Lung (tissue), 12 donors: Measurements from ENCODE around the gene MLLT3. TPM values are rescaled to one million over a fixed set of nuclear protein-coding genes. Genes with fewer than 3 reads are reported as not detected.

Source experiments
- ATAC-seq: fragments of 200-7000 bp; cut with Tn5 transposase; one replicate; pipeline ENCODE4 v1.9.1; 2020; ENCODE audit warnings: moderate number of reproducible peaks; ENCODE audit not compliant: insufficient read depth, low FRiP score
- DNase-seq, 3 donors: peaks; one replicate each; pipeline ENCODE4 v3.0.0-alpha.2; 2013 to 2017
- H3K27ac ChIP-seq, 2 donors: one replicate each; pipeline ENCODE4 v1.5.1; 2013; ENCODE audit warnings: mild to moderate bottlenecking in 2 of 2, moderate library complexity in 2 of 2, control low read depth in 1 of 2, inconsistent platforms in 1 of 2, low read depth in 1 of 2, low read length in 1 of 2
- H3K27me3 ChIP-seq, 3 donors: one replicate each; pipeline ENCODE4 v1.5.1; 2013; ENCODE audit warnings: low read length in 2 of 3; ENCODE audit not compliant: control insufficient read depth in 3 of 3, insufficient read depth in 3 of 3
- H3K36me3 ChIP-seq, 4 donors: one replicate each; pipeline ENCODE4 v1.5.1; 2013; ENCODE audit warnings: low read length in 4 of 4, mild to moderate bottlenecking in 1 of 4, moderate library complexity in 1 of 4; ENCODE audit not compliant: control insufficient read depth in 4 of 4, insufficient read depth in 4 of 4
- H3K4me1 ChIP-seq, 5 donors: one replicate each; pipeline ENCODE4 v1.5.1; 2013; ENCODE audit warnings: low read length in 5 of 5, mild to moderate bottlenecking in 2 of 5, moderate library complexity in 1 of 5; ENCODE audit not compliant: control insufficient read depth in 5 of 5, insufficient read depth in 5 of 5
- H3K4me3 ChIP-seq: one replicate; pipeline ENCODE4 v1.5.1; 2013; ENCODE audit warnings: mild to moderate bottlenecking, control low read depth, moderate library complexity
- H3K9ac ChIP-seq, 2 donors: one replicate each; pipeline ENCODE4 v1.5.1; 2013; ENCODE audit warnings: low read length in 2 of 2, control low read depth in 1 of 2; ENCODE audit not compliant: insufficient read depth in 1 of 2
- H3K9me3 ChIP-seq, 4 donors: one replicate each; pipeline ENCODE4 v1.5.1; 2013; ENCODE audit warnings: low read length in 3 of 4, mild to moderate bottlenecking in 1 of 4, moderate library complexity in 1 of 4; ENCODE audit not compliant: control insufficient read depth in 4 of 4, insufficient read depth in 3 of 4
- CTCF ChIP-seq: IDR thresholded peaks from 2 replicates; pipeline ENCODE4 v1.5.1; 2012; ENCODE audit warnings: mild to moderate bottlenecking; ENCODE audit errors: control extremely low read depth, extremely low read depth
- WGBS, 2 donors: extraction: QIAGEN DNeasy Blood & Tissue Kit; methylation state at CpG; one replicate each; pipeline ENCODE4 v1.1.7; 2013; 5-methylcytosine and 5-hydroxymethylcytosine counted together
- polyA plus RNA-seq, 2 donors: library from polyadenylated mRNA; stranded (reverse); fragments of 200-250 nt; gene quantifications; one replicate each; pipeline ENCODE4 v1.2.1, GENCODE V29; 2013
- total RNA-seq, 2 donors: library from RNA; depleted of rRNA in 1 of 2; stranded (reverse); fragments of >200 nt in 1 of 2; gene quantifications; one replicate each; pipeline ENCODE4 v1.2.1, GENCODE V29; 2014 to 2021
- donor health status: control.
- donor health status: control.
- donor health status: Bipolar disorder and iron deficiency.
- donor health status: healthy.
- donor health status: DM: yes; HTN: yes; CAD: no.

MLLT3 gene
- total and polyA plus RNA-seq, 4 donors = 7.1 to 43.1 (median 13.7) TPM

GRCh38 chr9:20472342-20473045 lies 149.8 kb downstream of the MLLT3 start:
- 84 to 87% methylated on average over 2 of the region's 2 CpGs for WGBS, 2 donors
- TF ChIP-seq CTCF = no peak
- no peak for ATAC-seq
- H3K27me3 ChIP-seq = no peaks in the 10 kb centered on the region
- DNase-seq = peak in 2 of 3 donors; percentile 51 to 60
- no peak overlapping the region for H3K9ac ChIP-seq
- no peaks in the 10 kb centered on the region for H3K9me3 ChIP-seq
- H3K4me3 ChIP-seq = no peak overlapping the region
- peaks cover 0 to 37% (median 2%) of the 10 kb centered on the region in 5 donors for H3K4me1 ChIP-seq
- no peaks in the 10 kb centered on the region for H3K36me3 ChIP-seq
- no peak overlapping the region for H3K27ac ChIP-seq

GRCh38 chr9:20466328-20467008 lies 155.8 kb downstream of the MLLT3 start:
- no peak for TF ChIP-seq CTCF
- H3K27me3 ChIP-seq = no peaks in the 10 kb centered on the region
- no peaks in the 10 kb centered on the region for H3K36me3 ChIP-seq
- H3K9ac ChIP-seq = no peak overlapping the region
- H3K27ac ChIP-seq = no peak overlapping the region
- WGBS, 2 donors = 92 to 93% methylated on average over 1 of the region's 1 CpG
- DNase-seq = no peak
- H3K4me3 ChIP-seq = no peak overlapping the region
- H3K9me3 ChIP-seq = no peaks in the 10 kb centered on the region
- ATAC-seq = no peak
- H3K4me1 ChIP-seq = peaks cover 0 to 11% (median 3%) of the 10 kb centered on the region in 5 donors

GRCh38 chr9:20464242-20464641 lies 158.1 kb downstream of the MLLT3 start:
- no peak for ATAC-seq
- H3K4me3 ChIP-seq = no peak overlapping the region
- no peaks in the 10 kb centered on the region for H3K9me3 ChIP-seq
- no peak overlapping the region for H3K9ac ChIP-seq
- H3K27me3 ChIP-seq = no peaks in the 10 kb centered on the region
- WGBS, 2 donors = 83 to 87% methylated on average over 4 of the region's 4 CpGs
- no peak for TF ChIP-seq CTCF
- no peak overlapping the region for H3K27ac ChIP-seq
- peaks cover 0 to 11% (median 3%) of the 10 kb centered on the region in 5 donors for H3K4me1 ChIP-seq
- H3K36me3 ChIP-seq = no peaks in the 10 kb centered on the region
- no peak for DNase-seq
